Cardiac muscle cell (in vitro differentiated cells and primary cell): ENCODE results near the gene POP5. TPM values are rescaled to one million over a fixed set of nuclear protein-coding genes. Genes with fewer than 3 reads are reported as not detected.

Experiments
- DNase-seq, 2 donors: peaks; one replicate each; pipeline versions ENCODE4 v3.0.0 to v3.0.0-alpha.2; 2010 to 2017; ENCODE audit warnings: low read depth in 1 of 2, low spot score in 1 of 2
- H3K27ac ChIP-seq: fragments of 200-600 bp; sonication (generic); 2 replicates; pipeline ENCODE4 v1.5.1; 2016
- H3K27me3 ChIP-seq: fragments of 200-600 bp; sonication (generic); 2 replicates; pipeline ENCODE4 v1.6.0; 2016; ENCODE audit warnings: control low read depth
- H3K36me3 ChIP-seq: fragments of 200-600 bp; sonication (generic); 2 replicates; pipeline ENCODE4 v1.5.1; 2016; ENCODE audit warnings: control low read depth
- H3K4me1 ChIP-seq: fragments of 200-600 bp; sonication (generic); 2 replicates; pipeline ENCODE4 v1.8.1; 2017; ENCODE audit warnings: low read depth, mild to moderate bottlenecking, mixed run types
- H3K4me3 ChIP-seq: fragments of 200-600 bp; sonication (generic); 2 replicates; pipeline ENCODE4 v1.5.1; 2016; ENCODE audit warnings: mild to moderate bottlenecking
- H3K9me3 ChIP-seq: fragments of 200-600 bp; sonication (generic); 2 replicates; pipeline ENCODE4 v1.5.1; 2017; ENCODE audit warnings: low read depth, mild to moderate bottlenecking, control low read depth
- CTCF ChIP-seq: IDR thresholded peaks from 2 replicates; pipeline ENCODE4 v1.5.1; 2012; ENCODE audit warnings: low read depth, mild to moderate bottlenecking, low read length
- polyA plus RNA-seq: library from polyadenylated mRNA; unstranded; fragments of >200 nt; fragmentation: Nextera tagmentation; extraction: Ambion mirVana; gene quantifications from 2 replicates; pipeline ENCODE4 v1.2.1, GENCODE V29; 2016
- total RNA-seq: library from RNA; depleted of rRNA; stranded (reverse); fragments of >200 nt; gene quantifications from 2 replicates; pipeline ENCODE4 v1.2.3, GENCODE V29; 2016

Gene POP5
- total and polyA plus RNA-seq, 2 experiments from 2014 or later: 27.9 to 75.3 TPM

- Histone ChIP-seq H3K4me3 (peak overlapping the region; percentile 31), H3K36me3 (peaks cover 3% of the 10 kb centered on the region), H3K27ac (no peak overlapping the region), H3K27me3 (peaks cover 28% of the 10 kb centered on the region), H3K9me3 (no peaks in the 10 kb centered on the region), H3K4me1 (no peaks in the 10 kb centered on the region)
- TF ChIP-seq CTCF: peak; percentile 31
- peak; percentile 26 to 59 for DNase-seq
These were observed 3.3 kb upstream of the POP5 start for GRCh38 chr12:120584343-120585149.

- DNase-seq: peak; percentile 72 to 76
- TF ChIP-seq CTCF: peak; percentile 93
- no peak overlapping the region for H3K4me3 ChIP-seq
These were observed 2.4 kb upstream of the POP5 start for GRCh38 chr12:120583478-120584030.

GRCh38 chr12:120581998-120582397, 796 bp upstream of the POP5 start:
- H3K4me3 ChIP-seq: peak overlapping the region; percentile 56
- H3K9me3 ChIP-seq: no peaks in the 10 kb centered on the region
- DNase-seq: peak in 1 of 2 donors; percentile 21
- H3K27ac ChIP-seq: no peak overlapping the region
- H3K36me3 ChIP-seq: peaks cover 15% of the 10 kb centered on the region
- peaks cover 28% of the 10 kb centered on the region for H3K27me3 ChIP-seq
- no peak for TF ChIP-seq CTCF
- H3K4me1 ChIP-seq: no peaks in the 10 kb centered on the region

More at GRCh38 chr12:120583478-120584030, 2.4 kb upstream of the POP5 start:
- H3K27ac ChIP-seq: no peak overlapping the region
- peaks cover 28% of the 10 kb centered on the region for H3K27me3 ChIP-seq
- H3K4me1 ChIP-seq: no peaks in the 10 kb centered on the region
- H3K36me3 ChIP-seq: peaks cover 3% of the 10 kb centered on the region
- no peaks in the 10 kb centered on the region for H3K9me3 ChIP-seq

- TF ChIP-seq CTCF: no peak
These were observed 2.0 kb downstream of the POP5 start for GRCh38 chr12:120579179-120579578.

GRCh38 chr12:120574106-120574505, 7.1 kb downstream of the POP5 start:
- Histone ChIP-seq H3K27me3 (no peaks in the 10 kb centered on the region), H3K4me3 (no peak overlapping the region), H3K36me3 (peaks cover 59% of the 10 kb centered on the region), H3K9me3 (no peaks in the 10 kb centered on the region), H3K4me1 (peaks cover 15% of the 10 kb centered on the region), H3K27ac (no peak overlapping the region)
- no peak for DNase-seq
- no peak for TF ChIP-seq CTCF

More at GRCh38 chr12:120579179-120579578, 2.0 kb downstream of the POP5 start:
- Histone ChIP-seq H3K4me3 (no peak overlapping the region), H3K4me1 (no peaks in the 10 kb centered on the region), H3K27me3 (peaks cover 6% of the 10 kb centered on the region), H3K36me3 (peaks cover 35% of the 10 kb centered on the region), H3K27ac (peak overlapping the region; percentile 36), H3K9me3 (no peaks in the 10 kb centered on the region)
- no peak for DNase-seq
